ENCODE data around the gene COL4A3.

The COL4A3 gene

GRCh38 chr2:227296671-227297405, 132.4 kb downstream of the COL4A3 start:
- no peak for DNase-seq

GRCh38 chr2:227301523-227301922, 137.1 kb downstream of the COL4A3 start:
- DNase-seq, result no peak

- no peak for DNase-seq
These were observed 144.4 kb downstream of the COL4A3 start for GRCh38 chr2:227308784-227309183.

GRCh38 chr2:227310756-227311110, 146.3 kb downstream of the COL4A3 start:
- no peak for DNase-seq

GRCh38 chr2:227311861-227312506, 147.6 kb downstream of the COL4A3 start:
- no peak for DNase-seq

- no peak for DNase-seq
These were observed 148.2 kb downstream of the COL4A3 start for GRCh38 chr2:227312579-227312978.

- no peak for DNase-seq
These were observed 148.9 kb downstream of the COL4A3 start for GRCh38 chr2:227313310-227313709.

GRCh38 chr2:227317834-227318233, 153.4 kb downstream of the COL4A3 start:
- DNase-seq, result no peak

- no peak for DNase-seq
These were observed 156.1 kb downstream of the COL4A3 start for GRCh38 chr2:227320305-227321094.

GRCh38 chr2:227322530-227323205, 158.2 kb downstream of the COL4A3 start:
- DNase-seq, result no peak

GRCh38 chr2:227323818-227324217, 159.4 kb downstream of the COL4A3 start:
- no peak for DNase-seq

GRCh38 chr2:227324642-227324994, 160.2 kb downstream of the COL4A3 start:
- no peak for DNase-seq

GRCh38 chr2:227324995-227325838, 160.8 kb downstream of the COL4A3 start, which contains the start of gene MFF:
Gene MFF (plus strand): TSS chr2:227325251. CDS start chr2:227330666, 5,415 bp downstream.
- peak; percentile 90 for DNase-seq

GRCh38 chr2:227325839-227326195, 161.4 kb downstream of the COL4A3 start:
- DNase-seq, result peak; percentile 7

GRCh38 chr2:227326783-227327182, 162.4 kb downstream of the COL4A3 start:
- no peak for DNase-seq

- no peak for DNase-seq
These were observed 171.3 kb downstream of the COL4A3 start for GRCh38 chr2:227335713-227336112.

- DNase-seq, result no peak
These were observed 173.0 kb downstream of the COL4A3 start for GRCh38 chr2:227337442-227337841.

GRCh38 chr2:227339098-227339599, 174.7 kb downstream of the COL4A3 start:
- no peak for DNase-seq

GRCh38 chr2:227340106-227340505, 175.7 kb downstream of the COL4A3 start:
- no peak for DNase-seq

GRCh38 chr2:227341553-227341952, 177.1 kb downstream of the COL4A3 start:
- no peak for DNase-seq

- DNase-seq, result no peak
These were observed 179.8 kb downstream of the COL4A3 start for GRCh38 chr2:227344231-227344630.

GRCh38 chr2:227347117-227347516, 182.7 kb downstream of the COL4A3 start:
- DNase-seq, result no peak
